Gastrocnemius medialis (tissue), 4 donors: Measurements from ENCODE around the gene SPTBN1. TPM values are rescaled to one million over a fixed set of nuclear protein-coding genes. Genes with fewer than 3 reads are reported as not detected.

Experiments used
- ATAC-seq, 2 donors: fragments of 150-250 bp; one replicate each; pipeline ENCODE4 v1.9.1; 2016
- DNase-seq, 2 donors: peaks; one replicate each; pipeline ENCODE4 v3.0.0-alpha.2; 2019
- H3K27ac ChIP-seq, 4 donors: fragments of 200-600 bp; sonication (generic); 1 replicate in 1 of 4; 2 replicates in 3 of 4; pipeline ENCODE4 v1.5.1; 2016 to 2018; ENCODE audit warnings: mild to moderate bottlenecking in 2 of 4, moderate library complexity in 1 of 4
- H3K27me3 ChIP-seq, 3 donors: fragments of 200-600 bp; sonication (generic) in 2 of 3; 1 replicate in 1 of 3; 2 replicates in 2 of 3; pipeline versions ENCODE4 v1.5.1 to v1.6.0; 2016 to 2019; ENCODE audit warnings: mild to moderate bottlenecking in 1 of 3, moderate library complexity in 1 of 3
- H3K36me3 ChIP-seq, 2 donors: fragments of 200-600 bp; sonication (generic) in 1 of 2; one replicate each; pipeline ENCODE4 v1.5.1; 2017 to 2018
- H3K4me1 ChIP-seq, 2 donors: fragments of 200-600 bp; sonication (generic) in 1 of 2; one replicate each; pipeline ENCODE4 v1.5.1; 2016 to 2017; ENCODE audit warnings: mild to moderate bottlenecking in 2 of 2
- H3K4me3 ChIP-seq, 4 donors: fragments of 200-600 bp; sonication (generic) in 3 of 4; 1 replicate in 1 of 4; 2 replicates in 3 of 4; pipeline ENCODE4 v1.5.1; 2016 to 2019; ENCODE audit warnings: mild to moderate bottlenecking in 2 of 4
- H3K9me3 ChIP-seq, 3 donors: fragments of 200-600 bp; sonication (generic) in 2 of 3; 1 replicate in 1 of 3; 2 replicates in 2 of 3; pipeline ENCODE4 v1.5.1; 2016 to 2019
- POLR2A ChIP-seq, 2 donors: fragments of 450-650 bp; IDR thresholded peaks; one replicate each; pipeline ENCODE4 v1.6.1; 2017; ENCODE audit warnings: antibody characterized with exemption in 2 of 2, mild to moderate bottlenecking in 2 of 2, moderate library complexity in 2 of 2
- in situ Hi-C, 4 donors: fragments of 200-750 bp; cut with MboI; loops; one replicate each; pipeline versions ENCODE4 v1.15.0 to v1.8.0; 2017; ENCODE audit warnings: low sequenced_read_pairs in 4 of 4
- intact Hi-C: fragments of 100-400 bp; cut with DNase I; formaldehyde crosslinking; loops from one replicate; pipeline ENCODE4 v1.15.1; 2023; ENCODE audit warnings: low total_unique reads
- total RNA-seq, 4 donors: library from RNA; depleted of rRNA; stranded (reverse); fragments of >200 nt; gene quantifications; one replicate each; pipeline versions ENCODE4 v1.1.0 to v1.2.3, GENCODE V29; 2016
- TF ChIP-seq, protein P1 (sequence below), 5 experiments: fragments of 450-650 bp in 3 of 5; fragments of 200-600 bp in 2 of 5; sonication (generic) in 2 of 5; IDR thresholded peaks in 4 of 5; conservative IDR thresholded peaks in 1 of 5; 1 replicate in 4 of 5; 2 replicates in 1 of 5; pipeline ENCODE4 v1.5.1; 2016 to 2019; ENCODE audit warnings: antibody characterized with exemption in 5 of 5, mild to moderate bottlenecking in 3 of 5, moderate library complexity in 3 of 5

The SPTBN1 gene
- total RNA-seq, 4 donors from 2014 or later = 107 to 191 (median 119) TPM

DNA sequence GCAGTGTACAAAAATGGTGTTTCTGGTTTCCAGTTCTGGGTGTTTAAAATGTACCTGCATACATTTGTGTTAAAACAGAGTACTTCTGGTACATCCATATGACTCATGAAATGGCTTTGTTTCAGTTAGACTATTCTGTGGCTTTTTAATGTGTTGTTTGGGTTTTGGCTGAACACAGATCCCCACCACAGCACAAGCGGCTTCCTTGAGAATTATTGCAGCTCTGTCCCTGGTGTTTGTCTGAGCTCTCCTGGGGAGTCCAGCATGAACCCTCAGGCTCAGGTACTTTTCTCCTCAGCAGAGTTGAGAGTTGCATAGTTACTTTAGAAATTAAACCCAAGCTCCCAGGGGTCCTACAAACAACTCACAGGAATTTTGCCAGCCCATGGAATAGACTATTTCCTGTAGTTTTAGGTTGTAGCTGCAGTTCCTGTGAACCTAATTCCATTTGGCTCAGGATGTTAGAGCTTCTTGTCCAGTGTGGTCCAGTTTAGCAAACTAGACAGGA is 202.5 kb downstream of the SPTBN1 start:
- Histone ChIP-seq H3K4me3 (no peak overlapping the region), H3K4me1 (peaks cover 4 to 8% of the 10 kb centered on the region in 2 donors), H3K27me3 (no peaks in the 10 kb centered on the region), H3K27ac (peak overlapping the region; percentile 23 to 56 (median 38)), H3K36me3 (peaks cover 5 to 85% of the 10 kb centered on the region in 2 donors), H3K9me3 (no peaks in the 10 kb centered on the region)
- no peak for DNase-seq
- TF ChIP-seq, protein P1, sequence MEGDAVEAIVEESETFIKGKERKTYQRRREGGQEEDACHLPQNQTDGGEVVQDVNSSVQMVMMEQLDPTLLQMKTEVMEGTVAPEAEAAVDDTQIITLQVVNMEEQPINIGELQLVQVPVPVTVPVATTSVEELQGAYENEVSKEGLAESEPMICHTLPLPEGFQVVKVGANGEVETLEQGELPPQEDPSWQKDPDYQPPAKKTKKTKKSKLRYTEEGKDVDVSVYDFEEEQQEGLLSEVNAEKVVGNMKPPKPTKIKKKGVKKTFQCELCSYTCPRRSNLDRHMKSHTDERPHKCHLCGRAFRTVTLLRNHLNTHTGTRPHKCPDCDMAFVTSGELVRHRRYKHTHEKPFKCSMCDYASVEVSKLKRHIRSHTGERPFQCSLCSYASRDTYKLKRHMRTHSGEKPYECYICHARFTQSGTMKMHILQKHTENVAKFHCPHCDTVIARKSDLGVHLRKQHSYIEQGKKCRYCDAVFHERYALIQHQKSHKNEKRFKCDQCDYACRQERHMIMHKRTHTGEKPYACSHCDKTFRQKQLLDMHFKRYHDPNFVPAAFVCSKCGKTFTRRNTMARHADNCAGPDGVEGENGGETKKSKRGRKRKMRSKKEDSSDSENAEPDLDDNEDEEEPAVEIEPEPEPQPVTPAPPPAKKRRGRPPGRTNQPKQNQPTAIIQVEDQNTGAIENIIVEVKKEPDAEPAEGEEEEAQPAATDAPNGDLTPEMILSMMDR (IDR thresholded peaks at IDR 0.05 in 4 of 5, conservative IDR thresholded peaks at IDR 0.05 in 1 of 5) = no peak
- TF ChIP-seq POLR2A (IDR thresholded peaks at IDR 0.05) = no peak
- no peak for ATAC-seq
- intact Hi-C loops (no loop called here), in situ Hi-C loops (loop anchor here in 2 of 4 donors (5.0 to 25.0 kb wide), 3 partner anchors 44 to 179 kb away; no protein-coding TSS in a partner anchor)

DNA sequence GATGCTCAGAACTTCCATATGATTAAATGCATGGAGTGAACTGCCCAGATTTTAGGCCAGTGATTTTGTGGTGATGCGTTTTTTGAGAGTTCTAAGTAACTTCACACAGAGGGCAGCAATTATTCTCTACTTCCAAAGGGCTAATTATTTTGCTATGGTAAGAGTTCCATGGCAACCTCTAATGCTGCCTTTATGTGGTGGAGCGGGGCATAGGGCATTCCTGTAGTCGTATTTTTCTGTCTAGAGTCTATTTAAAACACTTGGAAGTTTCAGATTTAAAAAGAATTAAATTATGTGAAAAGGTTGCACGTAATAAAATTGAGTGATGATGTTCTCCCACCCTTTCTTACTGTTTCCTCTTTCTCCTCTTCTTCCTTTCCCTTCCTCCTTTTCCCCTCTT is 203.4 kb downstream of the SPTBN1 start:
- no peak for DNase-seq
- Histone ChIP-seq H3K4me1 (peaks cover 4 to 8% of the 10 kb centered on the region in 2 donors), H3K4me3 (no peak overlapping the region), H3K9me3 (no peaks in the 10 kb centered on the region), H3K27me3 (no peaks in the 10 kb centered on the region), H3K27ac (peak overlapping the region in 3 of 4 donors; percentile 23 to 46 (median 29)), H3K36me3 (peaks cover 5 to 82% of the 10 kb centered on the region in 2 donors)
- in situ Hi-C loops = loop anchor here in 2 of 4 donors (5.0 to 25.0 kb wide), 3 partner anchors 43 to 178 kb away; no protein-coding TSS in a partner anchor
- intact Hi-C loops = no loop called here
- no peak for TF ChIP-seq POLR2A (IDR thresholded peaks at IDR 0.05)
- TF ChIP-seq, protein P1 (IDR thresholded peaks at IDR 0.05 in 4 of 5, conservative IDR thresholded peaks at IDR 0.05 in 1 of 5) = no peak
- no peak for ATAC-seq

DNA sequence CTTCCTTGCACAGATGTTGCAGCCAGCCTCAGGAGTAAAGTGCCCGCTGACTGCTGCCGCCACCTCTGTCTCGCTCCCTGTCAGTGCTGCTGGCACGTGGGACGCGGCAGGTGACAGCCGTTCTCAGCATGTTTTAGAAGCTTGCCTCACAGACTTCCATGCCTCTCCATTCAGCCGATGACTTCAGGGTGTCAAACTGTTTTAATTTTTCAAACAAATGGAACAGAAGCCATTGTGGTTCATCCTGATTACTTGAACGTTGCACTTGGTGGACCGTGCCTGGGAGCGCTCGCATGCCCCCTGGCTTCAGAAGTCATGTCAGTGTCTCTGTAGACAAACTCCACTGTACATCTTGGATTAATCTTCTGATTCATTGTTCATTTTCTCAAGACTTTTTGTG is 204.6 kb downstream of the SPTBN1 start:
- Histone ChIP-seq H3K36me3 (peaks cover 5 to 80% of the 10 kb centered on the region in 2 donors), H3K4me3 (no peak overlapping the region), H3K4me1 (peaks cover 8 to 16% of the 10 kb centered on the region in 2 donors), H3K9me3 (no peaks in the 10 kb centered on the region), H3K27ac (peak overlapping the region in 1 of 4 donors; percentile 2), H3K27me3 (no peaks in the 10 kb centered on the region)
- in situ Hi-C loops = loop anchor here in 1 of 4 donors (25.0 kb wide), 1 partner anchor 177 kb away; no protein-coding TSS in a partner anchor
- DNase-seq (no peak), ATAC-seq (no peak)
- TF ChIP-seq POLR2A (IDR thresholded peaks at IDR 0.05) = no peak
- TF ChIP-seq, protein P1 (IDR thresholded peaks at IDR 0.05 in 4 of 5, conservative IDR thresholded peaks at IDR 0.05 in 1 of 5) = peak in 1 of 5 experiments; percentile 16
- intact Hi-C loops = loop anchor here (10.0 kb wide), 1 partner anchor 354 kb away; no protein-coding TSS in a partner anchor

GRCh38 chr2:54663424-54664030 is 207.4 kb downstream of the SPTBN1 start:
- intact Hi-C loops (loop anchor here (10.0 kb wide), 1 partner anchor 351 kb away; no protein-coding TSS in a partner anchor), in situ Hi-C loops (loop anchor here in 1 of 4 donors (25.0 kb wide), 1 partner anchor 174 kb away; no protein-coding TSS in a partner anchor)
- Histone ChIP-seq H3K4me3 (no peak overlapping the region), H3K4me1 (peaks cover 22 to 32% of the 10 kb centered on the region in 2 donors), H3K27me3 (no peaks in the 10 kb centered on the region), H3K9me3 (no peaks in the 10 kb centered on the region), H3K27ac (peak overlapping the region in 1 of 4 donors; percentile 73), H3K36me3 (peaks cover 5 to 87% of the 10 kb centered on the region in 2 donors)
- DNase-seq (no peak), ATAC-seq (no peak)
- no peak for TF ChIP-seq POLR2A (IDR thresholded peaks at IDR 0.05)
- TF ChIP-seq, protein P1 (IDR thresholded peaks at IDR 0.05 in 4 of 5, conservative IDR thresholded peaks at IDR 0.05 in 1 of 5) = no peak
